H1 (cell line): ENCODE measurements around the gene TBX5. TPM values are rescaled to one million over a fixed set of nuclear protein-coding genes. Genes with fewer than 3 reads are reported as not detected.

ENCODE experiments used
- CTCF ChIA-PET: fragments of 300-600 bp; sonication (Branson Sonifier 250); formaldehyde crosslinking; loops from one replicate; lab custom pipeline; 2021; ENCODE audit not compliant: partially characterized antibody; lab: Charles Lee
- POLR2A ChIA-PET: fragments of 300-600 bp; sonication (Branson Sonifier 250); formaldehyde crosslinking; loops from one replicate; lab custom pipeline; 2021; ENCODE audit warnings: inconsistent platforms; ENCODE audit not compliant: partially characterized antibody; lab: Charles Lee
- DNase-seq, 2 experiments: peaks; one replicate each; pipeline versions ENCODE4 v3.0.0 to v3.0.0-alpha.2; 2010 to 2022; ENCODE audit warnings: low spot score in 2 of 2, low read depth in 1 of 2, mixed read lengths in 1 of 2
- FAIRE-seq: peaks from 2 replicates; lab custom pipeline; 2011; peaks lifted over from hg19 to GRCh38; lab: Jason Lieb, UNC
- H2AFZ ChIP-seq: 2 replicates; pipeline ENCODE4 v1.8.1; 2012; ENCODE audit warnings: low read length, inconsistent platforms
- H2AK5ac ChIP-seq: 2 replicates; pipeline ENCODE4 v1.6.1; 2013; ENCODE audit warnings: low read depth, low read length
- H2BK120ac ChIP-seq: replicated peaks from 2 replicates; pipeline ENCODE3; 2013; ENCODE audit warnings: low read depth, low read length, inconsistent platforms
- H2BK12ac ChIP-seq: 2 replicates; pipeline ENCODE4 v1.6.1; 2013; ENCODE audit warnings: low read depth, low read length
- H2BK15ac ChIP-seq: 2 replicates; pipeline ENCODE4 v1.6.1; 2013; ENCODE audit warnings: low read length
- H2BK20ac ChIP-seq: 2 replicates; pipeline ENCODE4 v1.6.1; 2013; ENCODE audit warnings: low read length
- H2BK5ac ChIP-seq: 2 replicates; pipeline ENCODE4 v1.6.1; 2013; ENCODE audit warnings: low read depth, low read length
- H3K14ac ChIP-seq: 2 replicates; pipeline ENCODE4 v1.6.1; 2013; ENCODE audit warnings: inconsistent platforms; ENCODE audit not compliant: insufficient read length
- H3K18ac ChIP-seq: 2 replicates; pipeline ENCODE4 v1.6.1; 2013; ENCODE audit warnings: low read length; ENCODE audit errors: extremely low read depth
- H3K23ac ChIP-seq: 2 replicates; pipeline ENCODE4 v1.6.1; 2013; ENCODE audit warnings: inconsistent platforms; ENCODE audit not compliant: insufficient read length
- H3K23me2 ChIP-seq: 2 replicates; pipeline ENCODE4 v1.6.1; 2013; ENCODE audit warnings: low read depth, low read length
- H3K27ac ChIP-seq: 2 replicates; pipeline ENCODE4 v1.6.1; 2011; ENCODE audit warnings: low read depth, low read length, inconsistent platforms
- H3K27me3 ChIP-seq, 4 experiments: replicated peaks in 1 of 4; 1 replicate in 1 of 4; 2 replicates in 3 of 4; pipeline versions ENCODE4 v1.6.1 to v1.8.1; 2011 to 2013; ENCODE audit warnings: low read length in 3 of 4, mild to moderate bottlenecking in 3 of 4, inconsistent platforms in 2 of 4, mixed read lengths in 2 of 4, moderate library complexity in 1 of 4; ENCODE audit not compliant: control insufficient read depth in 3 of 4, insufficient read depth in 3 of 4; ENCODE audit errors: extremely low read depth in 1 of 4
- H3K36me3 ChIP-seq, 4 experiments: 2 replicates each; pipeline versions ENCODE4 v1.6.1 to v1.8.1; 2011 to 2013; ENCODE audit warnings: mild to moderate bottlenecking in 4 of 4, low read length in 3 of 4, moderate library complexity in 2 of 4, control low read depth in 1 of 4, inconsistent platforms in 1 of 4; ENCODE audit not compliant: insufficient read depth in 4 of 4, control insufficient read depth in 2 of 4
- H3K4ac ChIP-seq: replicated peaks from 2 replicates; pipeline ENCODE3; 2013; ENCODE audit warnings: low read length, low read depth, mixed read lengths, inconsistent platforms; ENCODE audit not compliant: insufficient read length
- H3K4me1 ChIP-seq, 4 experiments: replicated peaks in 1 of 4; 1 replicate in 1 of 4; 2 replicates in 3 of 4; pipeline versions ENCODE4 v1.6.1 to v1.8.1; 2011 to 2013; ENCODE audit warnings: low read length in 3 of 4, inconsistent platforms in 2 of 4, mixed read lengths in 1 of 4; ENCODE audit not compliant: insufficient read depth in 4 of 4, control insufficient read depth in 3 of 4
- H3K4me2 ChIP-seq, 2 experiments: 2 replicates each; pipeline versions ENCODE4 v1.6.1 to v1.8.1; 2011 to 2013; ENCODE audit warnings: low read depth in 2 of 2, low read length in 2 of 2, control low read depth in 1 of 2, inconsistent platforms in 1 of 2, mild to moderate bottlenecking in 1 of 2; ENCODE audit not compliant: insufficient read depth in 1 of 2
- H3K4me3 ChIP-seq, 4 experiments: fragments of 200-600, 300-600 bp in 1 of 4; sonication (generic), shearing (Covaris generic), sonication (Bioruptor Twin) in 1 of 4; 2 replicates each; pipeline versions ENCODE4 v1.5.1 to v1.8.1; 2011 to 2016; ENCODE audit warnings: low read length in 4 of 4, low read depth in 3 of 4, control low read depth in 2 of 4, inconsistent platforms in 2 of 4, mild to moderate bottlenecking in 2 of 4, mixed read lengths in 1 of 4, moderate library complexity in 1 of 4; ENCODE audit not compliant: insufficient read depth in 2 of 4; ENCODE audit errors: extremely low read depth in 1 of 4
- H3K56ac ChIP-seq: replicated peaks from 2 replicates; pipeline ENCODE3; 2013; ENCODE audit warnings: low read depth, mild to moderate bottlenecking, mixed read lengths, low read length, inconsistent platforms; ENCODE audit not compliant: insufficient read length
- H3K79me1 ChIP-seq: 2 replicates; pipeline ENCODE4 v1.6.1; 2013; ENCODE audit warnings: low read depth, low read length, control low read depth
- H3K79me2 ChIP-seq, 2 experiments: 2 replicates each; pipeline versions ENCODE4 v1.6.1 to v1.8.1; 2012 to 2013; ENCODE audit warnings: low read length in 2 of 2, mild to moderate bottlenecking in 2 of 2, inconsistent platforms in 1 of 2; ENCODE audit not compliant: insufficient read depth in 2 of 2, control insufficient read depth in 1 of 2
- H3K9ac ChIP-seq, 4 experiments: replicated peaks in 1 of 4; 1 replicate in 1 of 4; 2 replicates in 3 of 4; pipeline versions ENCODE4 v1.6.1 to v1.8.1; 2011 to 2013; ENCODE audit warnings: low read depth in 3 of 4, low read length in 3 of 4, control low read depth in 2 of 4, mild to moderate bottlenecking in 2 of 4, moderate library complexity in 2 of 4, inconsistent platforms in 1 of 4; ENCODE audit errors: extremely low read depth in 1 of 4
- H3K9me3 ChIP-seq, 2 experiments: 2 replicates each; pipeline versions ENCODE4 v1.6.1 to v1.8.1; 2012 to 2013; ENCODE audit warnings: mild to moderate bottlenecking in 2 of 2, moderate library complexity in 2 of 2, control low read depth in 1 of 2, inconsistent platforms in 1 of 2, low read depth in 1 of 2, low read length in 1 of 2, mixed read lengths in 1 of 2; ENCODE audit not compliant: insufficient read depth in 2 of 2
- H4K20me1 ChIP-seq, 2 experiments: replicated peaks in 1 of 2; 2 replicates each; pipeline versions ENCODE3 to v1.8.1; 2011 to 2013; ENCODE audit warnings: inconsistent platforms in 2 of 2, low read length in 2 of 2, mild to moderate bottlenecking in 1 of 2; ENCODE audit not compliant: insufficient read depth in 2 of 2, control insufficient read depth in 1 of 2
- H4K5ac ChIP-seq: 2 replicates; pipeline ENCODE4 v1.6.1; 2013; ENCODE audit warnings: low read length, low read depth, mixed read lengths, inconsistent platforms; ENCODE audit not compliant: insufficient read length
- H4K8ac ChIP-seq: 2 replicates; pipeline ENCODE4 v1.8.0; 2013; ENCODE audit warnings: mild to moderate bottlenecking, moderate library complexity, low read length, inconsistent platforms; ENCODE audit not compliant: insufficient read depth; ENCODE audit errors: extremely low read depth
- H4K91ac ChIP-seq: replicated peaks from 2 replicates; pipeline ENCODE3; 2013; ENCODE audit warnings: low read length, mixed read lengths, inconsistent platforms; ENCODE audit not compliant: insufficient read length
- BCL11A ChIP-seq, 2 experiments: IDR thresholded peaks; one replicate each; pipeline ENCODE4 v1.6.1; 2011; ENCODE audit warnings: low read depth in 2 of 2, low read length in 2 of 2, mild to moderate bottlenecking in 2 of 2
- BRCA1 ChIP-seq: IDR thresholded peaks from 2 replicates; pipeline ENCODE4 v1.6.1; 2012; ENCODE audit warnings: low read depth, low read length, improper control_type of control experiment
- CBX5 ChIP-seq: fragments of 300-800, 300-1000 bp; sonication (generic); IDR thresholded peaks from 2 replicates; pipeline ENCODE4 v1.7.1; 2016; ENCODE audit warnings: antibody characterized with exemption, low read length, low read depth
- CHD2 ChIP-seq: IDR thresholded peaks from 2 replicates; pipeline ENCODE4 v1.6.1; 2012; ENCODE audit warnings: low read length, improper control_type of control experiment
- CTCF ChIP-seq, 3 experiments: IDR thresholded peaks; 1 replicate in 2 of 3; 2 replicates in 1 of 3; pipeline versions ENCODE4 v1.5.1 to v1.6.1; 2011; ENCODE audit warnings: low read length in 3 of 3, mild to moderate bottlenecking in 3 of 3, inconsistent platforms in 2 of 3, low read depth in 1 of 3, moderate library complexity in 1 of 3; ENCODE audit not compliant: insufficient read depth in 1 of 3; ENCODE audit errors: control extremely low read depth in 1 of 3
- EP300 ChIP-seq, 2 experiments: IDR thresholded peaks; 1 replicate in 1 of 2; 2 replicates in 1 of 2; pipeline ENCODE4 v1.6.1; 2011 to 2012; ENCODE audit warnings: low read depth in 2 of 2, low read length in 2 of 2, mild to moderate bottlenecking in 2 of 2, borderline replicate concordance in 1 of 2, inconsistent platforms in 1 of 2, moderate library complexity in 1 of 2
- FOSL1 ChIP-seq: IDR thresholded peaks from 2 replicates; pipeline ENCODE4 v1.6.1; 2011; ENCODE audit warnings: mild to moderate bottlenecking, low read depth, low read length, moderate library complexity; ENCODE audit not compliant: insufficient read depth
- GABPA ChIP-seq: IDR thresholded peaks from 2 replicates; pipeline ENCODE4 v1.6.1; 2011; ENCODE audit warnings: mild to moderate bottlenecking, low read length, moderate library complexity, borderline replicate concordance; ENCODE audit not compliant: insufficient read depth
- KDM5A ChIP-seq: fragments of 200-600 bp; IDR thresholded peaks from 2 replicates; pipeline ENCODE4 v1.7.1; 2012; ENCODE audit warnings: mild to moderate bottlenecking, low read length, inconsistent platforms, mixed read lengths
- MAX ChIP-seq: IDR thresholded peaks from 2 replicates; pipeline ENCODE4 v1.6.1; 2012; ENCODE audit warnings: inconsistent platforms
- POLR2A ChIP-seq, 2 experiments: IDR thresholded peaks; 1 replicate in 1 of 2; 2 replicates in 1 of 2; pipeline ENCODE4 v1.6.1; 2011; ENCODE audit warnings: low read depth in 2 of 2, low read length in 2 of 2, mild to moderate bottlenecking in 2 of 2; ENCODE audit errors: control extremely low read depth in 1 of 2
- SAP30 ChIP-seq: fragments of 300-600 bp; sonication (generic); IDR thresholded peaks from 2 replicates; pipeline ENCODE4 v1.7.1; 2012; ENCODE audit warnings: low read length, moderate library complexity, mild to moderate bottlenecking, inconsistent platforms; ENCODE audit not compliant: insufficient read depth, insufficient replicate concordance
- SP4 ChIP-seq: IDR thresholded peaks from 2 replicates; pipeline ENCODE4 v1.6.1; 2012; ENCODE audit warnings: low read length, inconsistent platforms
- polyA plus RNA-seq, 7 experiments: library from polyadenylated mRNA; depleted of rRNA in 3 of 7; stranded (reverse) in 5 of 7; unstranded in 2 of 7; fragments of >200 nt in 5 of 7; fragments of 200-250 nt in 2 of 7; gene quantifications; 1 replicate in 5 of 7; 2 replicates in 1 of 7; 4 replicates in 1 of 7; pipeline versions ENCODE4 v1.2.1 to v1.2.3, GENCODE V29; 2011 to 2013; ENCODE audit warnings: missing spikeins in 2 of 7, mixed read lengths in 2 of 7
- total RNA-seq: library from RNA; stranded (reverse); fragmentation: NEBNext Ultra II Directional; extraction: Animal tissue kit (Norgen Biotek cat#: 25700); gene quantifications from 2 replicates; pipeline ENCODE4 v1.2.1, GENCODE V29; 2021

TBX5 gene
- total and polyA plus RNA-seq, 2 of the 8 experiments (the other 6 are each of a cell fraction or from before 2014, with no cell fraction given): 0.05 TPM; not detected in 1

GRCh38 chr12:114360485-114360884, 45.5 kb downstream of the TBX5 start:
- H3K56ac ChIP-seq: no peak overlapping the region
- H3K27me3 ChIP-seq: no peaks in the 10 kb centered on the region; a peak in 1 of 7 replicates
- no peak overlapping the region for H3K4me3 ChIP-seq
- H4K5ac ChIP-seq: no peak overlapping the region
- peaks cover 0 to 2% (median 1%) of the 10 kb centered on the region in 4 experiments; a peak in 3 of 7 replicates for H3K4me1 ChIP-seq
- no peak overlapping the region for H4K91ac ChIP-seq
- H3K23me2 ChIP-seq: peaks cover 7% of the 10 kb centered on the region; the same call in 1 of the 2 replicates
- H3K9ac ChIP-seq: no peak overlapping the region
- H2BK5ac ChIP-seq: no peak overlapping the region
- H3K4me2 ChIP-seq: no peak overlapping the region
- H3K79me1 ChIP-seq: no peaks in the 10 kb centered on the region
- no peak for FAIRE-seq
- H2AK5ac ChIP-seq: no peak overlapping the region
- no peak overlapping the region for H4K8ac ChIP-seq
- ChIA-PET POLR2A (no interaction called here), CTCF (interaction anchor here (1.2 kb wide), 1 partner anchor 115 kb away, joined by 3 read pairs; no protein-coding TSS in a partner anchor)
- H3K4ac ChIP-seq: no peak overlapping the region
- H3K79me2 ChIP-seq: no peaks in the 10 kb centered on the region
- no peaks in the 10 kb centered on the region for H3K36me3 ChIP-seq
- no peak overlapping the region for H2BK15ac ChIP-seq
- no peaks in the 10 kb centered on the region for H4K20me1 ChIP-seq
- DNase-seq: no peak
- H2BK12ac ChIP-seq: no peak overlapping the region
- no peaks in the 10 kb centered on the region for H3K9me3 ChIP-seq
- no peak overlapping the region for H2AFZ ChIP-seq
- no peak overlapping the region for H2BK20ac ChIP-seq
- no peak overlapping the region for H3K23ac ChIP-seq
- H2BK120ac ChIP-seq: no peak overlapping the region
- H3K18ac ChIP-seq: no peak overlapping the region
- H3K27ac ChIP-seq: no peak overlapping the region
- H3K14ac ChIP-seq: no peak overlapping the region
- TF ChIP-seq MAX: no peak
- no peak for TF ChIP-seq CBX5
- TF ChIP-seq KDM5A: no peak
- TF ChIP-seq SAP30: no peak
- no peak for TF ChIP-seq POLR2A (IDR thresholded peaks at IDR 0.05; ENCODE audit: control extremely low read depth in 1 of 2, low read depth in 2 of 2, low read length in 2 of 2)
- TF ChIP-seq CTCF (IDR thresholded peaks at IDR 0.05; ENCODE audit: control extremely low read depth in 1 of 3, insufficient read depth in 1 of 3, low read depth in 1 of 3, low read length in 3 of 3): no peak
- TF ChIP-seq BCL11A (IDR thresholded peaks at IDR 0.05; ENCODE audit: low read depth in 2 of 2, low read length in 2 of 2): no peak
- TF ChIP-seq BRCA1: no peak
- TF ChIP-seq CHD2: no peak
- TF ChIP-seq EP300 (IDR thresholded peaks at IDR 0.05; ENCODE audit: borderline replicate concordance in 1 of 2, low read depth in 2 of 2, low read length in 2 of 2): no peak
- no peak for TF ChIP-seq GABPA
- TF ChIP-seq SP4: no peak
- TF ChIP-seq FOSL1: no peak
